ENCODE measurements around the gene DET1.

The DET1 gene

DNA sequence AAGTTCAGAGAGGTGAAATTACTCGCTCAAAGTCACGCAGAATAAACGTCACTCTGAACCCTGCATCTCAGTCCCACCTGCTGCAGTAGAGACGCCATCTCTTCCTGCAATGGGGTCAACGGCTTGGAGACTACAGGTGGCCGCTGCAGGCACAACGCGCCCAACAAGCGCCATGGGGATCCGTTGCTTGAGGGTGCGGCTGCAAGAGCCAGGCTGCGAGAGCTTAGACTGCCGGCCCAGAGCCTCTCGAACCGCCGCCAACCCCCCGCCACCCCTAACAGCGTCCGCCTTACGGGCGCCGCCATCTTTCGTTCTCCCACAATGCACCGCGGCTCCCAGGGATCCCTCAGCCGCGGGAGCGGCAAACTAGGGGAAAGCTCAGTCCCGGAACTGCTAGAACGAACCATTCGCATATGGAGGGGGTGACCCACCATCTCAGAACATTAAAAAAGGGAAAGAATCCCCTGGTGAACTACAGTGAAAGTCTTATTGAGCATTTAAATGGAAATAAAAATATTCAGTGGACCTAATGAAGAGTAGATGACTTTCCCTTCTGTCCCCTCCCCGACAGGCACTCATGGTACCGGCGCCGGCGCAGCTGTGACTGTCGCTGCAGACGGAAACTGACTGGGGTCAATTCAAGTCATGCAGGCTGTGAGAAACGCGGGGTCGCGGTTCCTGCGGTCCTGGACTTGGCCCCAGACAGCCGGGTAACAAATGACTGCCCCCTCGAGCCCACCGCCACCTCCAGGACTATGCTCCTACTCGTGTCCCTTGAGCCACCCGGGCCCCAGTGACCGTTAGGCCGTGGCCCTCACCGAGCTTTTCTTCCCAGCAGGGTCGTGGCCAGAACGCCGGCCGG lies 79.2 kb downstream of the DET1 start, which contains the start of the genes MRPL46 and MRPS11:
MRPL46 (minus strand) TSS at position 316 of the 862 bp plus-strand sequence; CDS start at position 305, 11 bp downstream.
MRPS11 (plus strand) TSS at position 636 of the 862 bp plus-strand sequence; CDS start at position 646, 10 bp downstream.
- DNase-seq (ENCODE audit: low spot score) = peak; percentile 85

DNA sequence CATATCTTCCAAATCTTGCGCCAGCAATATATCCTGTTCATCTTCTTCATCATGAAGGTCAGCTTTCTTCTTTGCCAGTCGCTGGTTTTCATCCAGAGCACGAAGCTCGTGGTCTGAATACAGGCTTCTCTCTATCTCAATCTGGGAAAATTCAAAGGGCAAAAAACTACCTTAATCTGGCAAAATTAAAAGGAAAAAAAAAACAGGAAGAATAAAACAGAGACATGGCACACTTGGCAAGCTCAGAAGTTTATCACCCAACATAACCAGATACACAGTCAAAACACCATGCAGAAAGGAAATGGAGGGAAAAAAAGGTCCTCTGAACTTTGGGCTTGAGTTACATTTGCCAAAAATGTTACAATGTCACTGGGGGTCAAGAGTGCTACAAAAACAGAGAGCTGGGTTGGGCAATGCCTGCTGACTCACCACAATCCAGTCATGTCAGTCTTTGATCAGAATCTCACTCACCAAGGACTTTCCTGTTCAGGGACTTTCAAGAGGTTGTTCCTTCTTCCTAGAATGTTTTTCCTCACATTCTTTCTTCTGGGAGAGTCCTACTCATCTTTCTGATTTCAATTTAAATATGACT lies 80.8 kb downstream of the DET1 start:
- no peak for DNase-seq (ENCODE audit: low spot score)

DNA sequence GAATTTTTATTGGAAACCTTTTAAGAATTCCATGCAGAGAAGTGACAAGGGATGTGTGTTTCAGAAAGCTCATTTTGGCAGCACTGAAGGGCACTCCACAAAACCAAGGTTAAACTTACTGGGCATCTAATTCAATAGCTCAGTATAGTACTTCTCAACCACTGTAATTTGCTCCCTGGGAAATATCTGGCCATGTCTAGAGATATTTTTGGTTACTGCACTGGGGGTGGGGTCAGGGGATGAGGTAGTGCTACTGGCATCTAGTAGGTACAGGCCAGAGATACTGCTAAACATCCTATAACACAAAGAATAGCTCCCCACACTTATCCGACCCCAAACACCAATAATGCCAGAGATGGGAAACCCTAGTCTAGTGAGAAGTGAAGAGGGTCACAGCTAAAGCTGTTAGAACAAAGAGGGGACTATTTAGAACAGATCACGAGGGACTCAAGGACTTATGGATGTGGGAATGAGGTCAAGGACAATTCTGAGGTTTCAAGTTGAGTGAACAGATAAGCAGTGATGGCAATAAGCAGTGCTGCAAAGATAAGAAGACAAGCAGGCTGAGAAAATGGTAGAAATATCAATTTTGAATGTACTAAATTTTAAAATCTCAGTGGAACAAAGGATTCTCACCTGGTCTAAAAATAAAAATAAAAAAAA lies 82.5 kb downstream of the DET1 start:
- DNase-seq (ENCODE audit: low spot score) = no peak

All from CD4-positive, alpha-beta T cell treated with Interleukin-6 at 100 ng/mL for 8 hours (primary cell).